Stimulated activated CD8-positive, alpha-beta memory T cell treated with anti-CD3 and anti-CD28 coated beads, Interleukin-2, amount 100 ng/mL, for 48 hours (primary cell): Measurements from ENCODE around the gene LCP2.

ENCODE experiments used
- DNase-seq, 2 donors: peaks; one replicate each; pipeline ENCODE4 v3.0.0-alpha.2; 2020; ENCODE audit warnings: low read depth in 2 of 2

Gene LCP2

GRCh38 chr5:170297589-170298462, at the start of gene LCP2:
Gene LCP2 (minus strand): TSS chr5:170297777. CDS start chr5:170297611, 166 bp downstream.
- no peak for DNase-seq

DNA sequence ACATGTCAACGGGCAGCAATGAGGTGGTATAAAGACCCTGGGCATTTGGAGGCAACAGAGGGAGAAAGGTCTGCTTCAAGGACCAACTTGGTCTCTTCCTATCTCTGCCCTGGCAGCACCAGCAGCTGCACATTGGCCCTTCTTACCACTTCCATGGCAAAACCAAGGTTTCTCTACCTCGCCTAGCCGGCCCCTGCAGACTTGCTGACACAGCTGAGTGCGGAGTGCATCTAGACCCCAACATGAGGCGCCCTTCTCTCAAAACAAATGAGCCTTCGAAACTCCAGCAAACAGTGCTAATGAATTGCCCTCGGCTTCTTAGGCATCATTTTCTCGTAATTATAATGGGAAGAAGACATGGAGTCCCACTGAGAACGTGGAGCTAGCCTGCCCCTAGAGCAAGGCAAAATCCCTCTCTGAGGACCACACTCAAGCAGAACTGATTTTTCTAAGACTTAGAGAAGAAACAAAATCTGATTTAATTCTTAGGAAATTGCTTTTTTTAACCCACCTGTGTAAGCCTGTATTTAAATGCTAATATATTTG, 49.5 kb upstream of the LCP2 start:
- no peak for DNase-seq

GRCh38 chr5:170345971-170346370, 48.4 kb upstream of the LCP2 start:
- no peak for DNase-seq

DNA sequence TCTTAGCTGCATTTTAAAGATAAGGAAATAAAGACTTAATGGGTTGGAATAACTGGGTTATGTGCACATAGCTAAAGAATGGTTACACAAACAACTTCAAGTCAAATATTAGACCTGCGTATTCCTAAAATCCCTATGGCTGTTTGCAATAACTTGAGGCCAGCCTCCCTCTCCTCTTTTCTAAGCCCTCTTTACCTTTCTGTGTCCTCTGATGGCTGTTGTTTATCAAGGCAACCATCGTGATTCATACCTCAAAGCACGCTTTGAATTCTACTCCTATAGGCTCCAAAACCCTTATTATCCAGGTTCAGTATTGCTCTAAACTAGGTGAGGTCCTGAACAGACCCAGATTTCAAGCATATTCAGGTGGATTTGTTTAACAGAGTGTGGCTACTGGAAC, 45.6 kb upstream of the LCP2 start:
- DNase-seq = no peak

GRCh38 chr5:170342153-170342725, 44.7 kb upstream of the LCP2 start:
- no peak for DNase-seq

DNA sequence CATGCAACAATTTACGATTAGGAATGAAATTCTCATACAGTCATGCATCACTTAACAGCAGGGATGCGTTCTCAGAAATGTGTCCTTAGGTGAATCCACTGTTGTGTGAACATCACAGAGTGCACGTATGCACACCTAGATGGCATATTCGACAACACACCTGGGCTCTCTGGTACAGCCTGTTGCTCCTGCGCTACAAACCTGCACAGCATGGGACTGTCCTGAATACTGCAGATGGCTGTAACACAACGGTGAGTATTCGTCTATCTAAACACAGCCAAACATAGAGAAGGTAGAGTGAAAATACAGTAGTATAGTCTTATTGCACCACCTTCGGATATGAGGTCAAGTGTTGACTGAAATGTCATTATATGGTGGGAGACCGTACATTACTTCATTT, 44.0 kb upstream of the LCP2 start:
- DNase-seq = no peak

GRCh38 chr5:170339780-170340167, 42.2 kb upstream of the LCP2 start:
- no peak for DNase-seq

- DNase-seq = peak in 1 of 2 donors; percentile 46
Observed at GRCh38 chr5:170338933-170339779, 41.6 kb upstream of the LCP2 start.

GRCh38 chr5:170338291-170338690, 40.7 kb upstream of the LCP2 start:
- no peak for DNase-seq

- no peak for DNase-seq
Observed at GRCh38 chr5:170337045-170337733, 39.6 kb upstream of the LCP2 start.

DNA sequence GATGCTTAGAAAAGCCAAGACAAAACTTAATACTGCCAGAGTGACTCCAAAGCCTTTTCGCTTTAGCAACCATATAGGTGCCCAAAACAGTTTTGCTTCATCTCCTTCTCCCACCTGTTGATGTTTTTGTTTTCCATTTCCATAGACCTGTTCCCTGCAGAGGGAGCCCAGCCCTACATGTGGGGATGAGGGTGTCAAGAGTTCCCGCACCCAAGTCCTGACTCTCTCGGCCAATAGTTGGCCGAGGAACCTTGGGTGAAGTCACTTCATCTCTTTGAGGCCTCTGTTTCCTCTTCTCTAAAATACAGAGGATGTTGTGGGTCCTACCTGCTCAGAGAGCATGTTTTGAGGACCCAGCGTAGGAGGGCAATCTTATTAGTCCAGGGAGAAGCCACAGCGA, 38.5 kb upstream of the LCP2 start:
- DNase-seq = no peak

DNA sequence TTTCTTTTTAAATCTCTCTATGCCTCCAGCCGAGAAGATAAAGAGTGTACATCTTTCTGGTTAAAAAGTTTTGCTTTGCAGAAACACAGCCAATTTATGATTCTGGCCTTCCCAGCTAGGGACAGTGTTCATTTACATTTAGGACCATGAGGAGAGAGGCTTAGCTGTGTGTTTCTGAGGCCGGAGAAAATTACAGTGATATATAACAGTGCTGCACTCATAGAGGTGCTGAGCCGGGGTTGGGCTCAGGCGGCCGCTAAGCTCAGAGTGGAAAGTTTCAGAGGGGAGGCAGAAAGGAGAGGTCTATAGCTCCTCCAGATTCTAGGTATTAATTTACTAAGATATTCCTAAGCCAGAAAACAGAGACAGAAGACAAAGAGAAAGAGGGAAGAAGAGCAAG, 37.0 kb upstream of the LCP2 start:
- DNase-seq = no peak

DNA sequence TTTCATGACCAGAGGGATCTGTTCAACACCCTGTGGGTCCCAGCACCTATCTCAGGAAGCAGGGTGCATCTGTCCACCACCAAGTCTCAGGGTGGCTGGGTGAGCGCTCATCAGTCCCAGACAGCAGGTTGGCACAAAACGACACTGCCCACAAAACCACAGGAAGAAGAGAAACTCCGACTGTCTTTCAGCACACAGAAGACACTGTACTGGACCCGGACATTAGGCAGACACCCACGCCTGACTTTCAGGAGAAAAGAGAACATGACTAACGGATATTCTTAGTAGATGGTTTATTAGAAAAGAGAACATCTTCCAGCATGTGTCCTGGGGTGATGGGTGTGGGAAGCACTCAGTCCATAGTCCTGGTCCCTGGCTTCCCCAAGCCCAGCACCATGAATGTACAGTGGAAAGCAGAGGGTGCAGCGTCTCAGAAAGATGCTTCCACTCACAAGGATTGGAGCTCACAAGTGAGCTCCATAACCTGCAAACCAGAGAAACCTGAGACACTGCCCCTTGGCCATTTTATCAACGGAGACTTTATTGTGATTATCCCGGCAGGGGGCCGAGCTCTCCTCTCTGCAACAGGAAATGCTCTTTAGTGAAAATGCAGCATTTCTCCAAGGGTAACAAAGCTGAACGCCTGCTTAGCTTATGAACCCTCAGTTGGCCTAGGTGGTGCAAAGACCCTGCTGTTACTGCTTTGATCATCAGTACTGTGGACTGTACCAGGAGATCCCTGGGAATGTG, 35.8 kb upstream of the LCP2 start:
- peak; percentile 47 to 53 for DNase-seq

- no peak for DNase-seq
Observed at GRCh38 chr5:170332058-170332457, 34.5 kb upstream of the LCP2 start.

GRCh38 chr5:170330568-170331054, 33.0 kb upstream of the LCP2 start:
- DNase-seq = no peak

GRCh38 chr5:170329524-170329923, 31.9 kb upstream of the LCP2 start:
- DNase-seq = no peak

DNA sequence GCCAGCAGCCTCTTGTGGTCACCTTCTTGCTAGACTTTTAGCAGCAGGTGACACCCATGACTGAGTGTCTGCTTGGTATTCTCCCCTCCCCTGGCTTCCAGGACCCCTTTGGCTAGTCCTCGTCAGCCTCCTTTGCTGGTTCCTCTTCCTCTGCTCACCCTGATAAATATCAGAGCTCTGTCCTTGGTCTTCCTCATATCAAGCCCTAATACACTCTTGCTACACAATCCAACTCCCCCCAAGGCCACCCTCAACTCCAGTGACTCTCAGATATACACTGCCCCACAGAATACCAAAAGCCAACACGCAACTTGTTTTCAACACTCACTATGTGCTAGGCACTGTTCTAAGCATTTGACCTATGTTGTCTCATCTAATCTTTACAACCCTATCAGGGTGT, 30.3 kb upstream of the LCP2 start:
- DNase-seq = no peak

GRCh38 chr5:170327168-170327567, 29.6 kb upstream of the LCP2 start:
- DNase-seq = no peak

DNA sequence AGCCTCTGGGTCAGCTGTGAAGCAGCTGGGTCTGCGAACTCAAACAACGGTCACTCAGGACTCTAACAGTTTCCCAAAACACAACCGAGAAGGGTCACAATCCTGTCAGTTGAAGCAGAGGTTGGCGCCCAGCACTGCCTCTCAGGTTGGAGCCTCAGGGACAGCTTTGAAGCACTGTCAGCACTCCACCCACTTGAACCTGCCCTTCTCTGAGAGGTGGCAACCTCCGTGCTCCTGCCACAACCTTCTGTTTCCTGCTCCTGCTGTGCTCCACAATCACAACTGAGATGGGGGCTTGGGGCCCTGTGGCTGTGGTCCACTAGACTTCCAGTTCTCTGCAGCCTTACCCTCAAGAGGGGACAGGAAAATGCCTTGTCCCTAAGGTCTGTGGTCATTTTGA, 21.7 kb upstream of the LCP2 start:
- no peak for DNase-seq

DNA sequence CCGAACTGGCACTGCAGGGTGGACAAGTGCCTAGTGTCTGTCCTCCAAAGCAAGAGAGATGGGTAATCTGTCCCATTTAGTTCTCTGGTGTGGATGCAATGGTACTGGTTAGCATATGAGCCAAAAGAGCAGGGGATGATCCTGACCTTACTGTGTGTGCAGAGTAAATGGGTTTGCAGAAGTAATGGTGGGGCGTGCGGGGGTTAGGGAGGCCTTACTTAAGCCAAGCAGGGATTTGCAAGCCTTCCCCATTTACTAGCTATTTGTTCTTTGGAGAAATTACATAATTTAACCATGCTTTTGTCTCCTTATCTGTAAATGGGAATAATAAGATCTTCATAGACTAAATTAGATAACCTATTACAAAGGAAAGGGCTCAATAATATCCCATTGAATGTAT, 19.9 kb upstream of the LCP2 start:
- DNase-seq = no peak

- DNase-seq = no peak
Observed at GRCh38 chr5:170316937-170317336, 19.4 kb upstream of the LCP2 start.
